ENCODE data around the gene TATDN2. TPM values are rescaled to one million over a fixed set of nuclear protein-coding genes. Genes with fewer than 3 reads are reported as not detected.

TATDN2 gene
- polyA plus RNA-seq, 1 of the 3 experiments (the other 2 are of a cell fraction), result 14.7 TPM

- peaks cover 9% of the 10 kb centered on the region for H3F3A ChIP-seq (replicated peaks; ENCODE audit: insufficient read depth)
- H3K9me2 ChIP-seq, result no peaks in the 10 kb centered on the region
- TF ChIP-seq SIN3A (IDR thresholded peaks at IDR 0.05; ENCODE audit: borderline replicate concordance, low read depth, low read length), result no peak
- DNase-seq, result no peak
- no peak overlapping the region for H2AFZ ChIP-seq (ENCODE audit: low read depth)
- no peak overlapping the region for H3K4me3 ChIP-seq (ENCODE audit: low read depth in 2 of 2, low read length in 1 of 2)
- H3K36me3 ChIP-seq (replicated peaks in 1 of 2; ENCODE audit: control insufficient read depth in 1 of 2, insufficient read depth in 2 of 2, low read length in 1 of 2), result peaks cover 0 to 40% of the 10 kb centered on the region in 2 experiments
- no peak overlapping the region for H3K9ac ChIP-seq
- peak overlapping the region in 1 of 2 experiments; percentile 41; a peak in 1 of 4 replicates for H3K27ac ChIP-seq (ENCODE audit: low read depth in 2 of 2, low read length in 1 of 2)
- no peaks in the 10 kb centered on the region for H4K20me1 ChIP-seq (ENCODE audit: insufficient read depth)
- ChIA-PET CTCF (interaction anchor here (0.9 to 1.3 kb wide), 2 partner anchors 9 to 15 kb away, joined by 3 to 4 read pairs; no protein-coding TSS in a partner anchor), POLR2A (no interaction called here)
- WGBS (ENCODE audit: low lambda C conversion rate), result 87% methylated on average over 7 of the region's 7 CpGs
- H3K79me2 ChIP-seq (ENCODE audit: insufficient read depth), result no peaks in the 10 kb centered on the region
- H3K27me3 ChIP-seq (ENCODE audit: insufficient read depth), result no peaks in the 10 kb centered on the region
- H3K4me1 ChIP-seq (ENCODE audit: control insufficient read depth in 1 of 2, insufficient read depth in 2 of 2, low read depth in 1 of 2, low read length in 1 of 2), result no peaks in the 10 kb centered on the region
- peaks cover 15% of the 10 kb centered on the region; the same call in 1 of the 2 replicates for H3K9me3 ChIP-seq
- H3K4me2 ChIP-seq, result no peak overlapping the region
Measured at GRCh38 chr3:10242182-10243065, 5.8 kb upstream of the TATDN2 start.

DNA sequence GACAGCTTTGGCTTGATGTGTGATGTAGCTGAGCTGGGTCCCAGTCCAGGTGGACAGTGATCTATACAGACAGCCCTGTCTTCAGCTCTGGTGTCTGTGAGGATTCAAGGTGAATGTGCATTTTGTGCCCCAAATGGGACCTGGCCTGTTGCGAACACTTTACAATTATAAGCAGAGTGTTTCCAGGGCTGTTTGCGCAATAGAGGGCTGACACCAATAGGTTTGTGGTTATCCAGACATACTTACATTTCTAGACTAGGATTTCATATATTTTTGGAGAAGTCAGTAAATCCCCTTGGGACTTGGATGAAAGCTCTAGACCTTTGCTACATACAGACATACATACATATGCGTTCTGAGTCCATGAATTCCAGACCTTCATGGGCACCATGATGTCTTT, 4.2 kb upstream of the TATDN2 start:
- POLR2A ChIA-PET, result no interaction called here
- TF ChIP-seq, protein P1, sequence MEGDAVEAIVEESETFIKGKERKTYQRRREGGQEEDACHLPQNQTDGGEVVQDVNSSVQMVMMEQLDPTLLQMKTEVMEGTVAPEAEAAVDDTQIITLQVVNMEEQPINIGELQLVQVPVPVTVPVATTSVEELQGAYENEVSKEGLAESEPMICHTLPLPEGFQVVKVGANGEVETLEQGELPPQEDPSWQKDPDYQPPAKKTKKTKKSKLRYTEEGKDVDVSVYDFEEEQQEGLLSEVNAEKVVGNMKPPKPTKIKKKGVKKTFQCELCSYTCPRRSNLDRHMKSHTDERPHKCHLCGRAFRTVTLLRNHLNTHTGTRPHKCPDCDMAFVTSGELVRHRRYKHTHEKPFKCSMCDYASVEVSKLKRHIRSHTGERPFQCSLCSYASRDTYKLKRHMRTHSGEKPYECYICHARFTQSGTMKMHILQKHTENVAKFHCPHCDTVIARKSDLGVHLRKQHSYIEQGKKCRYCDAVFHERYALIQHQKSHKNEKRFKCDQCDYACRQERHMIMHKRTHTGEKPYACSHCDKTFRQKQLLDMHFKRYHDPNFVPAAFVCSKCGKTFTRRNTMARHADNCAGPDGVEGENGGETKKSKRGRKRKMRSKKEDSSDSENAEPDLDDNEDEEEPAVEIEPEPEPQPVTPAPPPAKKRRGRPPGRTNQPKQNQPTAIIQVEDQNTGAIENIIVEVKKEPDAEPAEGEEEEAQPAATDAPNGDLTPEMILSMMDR (IDR thresholded peaks at IDR 0.05), result no peak
- TF ChIP-seq ELF1 (IDR thresholded peaks at IDR 0.05) (no peak), POLR2AphosphoS5 (IDR thresholded peaks at IDR 0.05; ENCODE audit: low read depth, low read length) (no peak), RAD21 (IDR thresholded peaks at IDR 0.05; ENCODE audit: low read length) (no peak)
- TF ChIP-seq, protein P2, sequence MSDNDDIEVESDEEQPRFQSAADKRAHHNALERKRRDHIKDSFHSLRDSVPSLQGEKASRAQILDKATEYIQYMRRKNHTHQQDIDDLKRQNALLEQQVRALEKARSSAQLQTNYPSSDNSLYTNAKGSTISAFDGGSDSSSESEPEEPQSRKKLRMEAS (IDR thresholded peaks at IDR 0.05; ENCODE audit: low read depth), result no peak
- Histone ChIP-seq H3K36me3 (replicated peaks in 1 of 2; ENCODE audit: control insufficient read depth in 1 of 2, insufficient read depth in 2 of 2, low read length in 1 of 2) (peaks cover 0 to 39% of the 10 kb centered on the region in 2 experiments), H3K27me3 (ENCODE audit: insufficient read depth) (no peaks in the 10 kb centered on the region), H3K27ac (ENCODE audit: low read depth in 2 of 2, low read length in 1 of 2) (no peak overlapping the region), H4K20me1 (ENCODE audit: insufficient read depth) (no peaks in the 10 kb centered on the region), H3K4me3 (ENCODE audit: low read depth in 2 of 2, low read length in 1 of 2) (no peak overlapping the region), H3F3A (replicated peaks; ENCODE audit: insufficient read depth) (peaks cover 9% of the 10 kb centered on the region), H2AFZ (ENCODE audit: low read depth) (no peak overlapping the region), H3K9me3 (peaks cover 15% of the 10 kb centered on the region; the same call in 1 of the 2 replicates), H3K4me2 (no peak overlapping the region), H3K4me1 (ENCODE audit: control insufficient read depth in 1 of 2, insufficient read depth in 2 of 2, low read depth in 1 of 2, low read length in 1 of 2) (no peaks in the 10 kb centered on the region; a peak in 1 of 4 replicates), H3K9me2 (no peaks in the 10 kb centered on the region), H3K9ac (no peak overlapping the region), H3K79me2 (ENCODE audit: insufficient read depth) (peaks cover 6% of the 10 kb centered on the region)
- DNase-seq, result no peak
- WGBS (ENCODE audit: low lambda C conversion rate), result 86% methylated on average over 3 of the region's 3 CpGs
- CTCF ChIA-PET, result interaction anchor here (0.9 kb wide), 2 partner anchors 21 to 100 kb away, joined by 3 read pairs; no protein-coding TSS in a partner anchor

All from SK-N-SH (cell line).